HG03342 (cell line): ENCODE results near the gene RBM33.
A peak's percentile ranks its signal among the peaks of the same experiment; 100 is the strongest.

Source experiments
- ATAC-seq: cut with Tn5 transposase; IDR thresholded peaks from one replicate; pipeline ENCODE4 v1.9.1; 2021; ENCODE audit warnings: mild to moderate bottlenecking, moderate library complexity; ENCODE audit not compliant: unreplicated experiment

The RBM33 gene

GRCh38 chr7:155792315-155792960, 148.0 kb downstream of the RBM33 start:
- ATAC-seq: no peak

- no peak for ATAC-seq
Observed at GRCh38 chr7:155792999-155793560, 148.6 kb downstream of the RBM33 start.

- no peak for ATAC-seq
Observed at GRCh38 chr7:155793720-155794119, 149.3 kb downstream of the RBM33 start.

GRCh38 chr7:155794196-155794595, 149.7 kb downstream of the RBM33 start:
- no peak for ATAC-seq

- ATAC-seq: no peak
Observed at GRCh38 chr7:155795401-155795800, 150.9 kb downstream of the RBM33 start.

- no peak for ATAC-seq
Observed at GRCh38 chr7:155795951-155796350, 151.5 kb downstream of the RBM33 start.

- ATAC-seq: peak; percentile 72
Observed at GRCh38 chr7:155796381-155797261, 152.2 kb downstream of the RBM33 start.

- ATAC-seq: peak; percentile 20
Observed at GRCh38 chr7:155797262-155798250, 153.1 kb downstream of the RBM33 start.

- ATAC-seq: no peak
Observed at GRCh38 chr7:155798673-155799439, 154.4 kb downstream of the RBM33 start.

- ATAC-seq: no peak
Observed at GRCh38 chr7:155799514-155799913, 155.1 kb downstream of the RBM33 start.

GRCh38 chr7:155800301-155800700, 155.8 kb downstream of the RBM33 start:
- no peak for ATAC-seq

- ATAC-seq: no peak
Observed at GRCh38 chr7:155800741-155801267, 156.3 kb downstream of the RBM33 start.

- no peak for ATAC-seq
Observed at GRCh38 chr7:155802291-155802690, 157.8 kb downstream of the RBM33 start.

- ATAC-seq: no peak
Observed at GRCh38 chr7:155802906-155803417, 158.5 kb downstream of the RBM33 start.

- ATAC-seq: no peak
Observed at GRCh38 chr7:155803418-155804376, 159.2 kb downstream of the RBM33 start.

- no peak for ATAC-seq
Observed at GRCh38 chr7:155804431-155804831, 160.0 kb downstream of the RBM33 start.

- no peak for ATAC-seq
Observed at GRCh38 chr7:155804897-155805825, 160.7 kb downstream of the RBM33 start.

- ATAC-seq: no peak
Observed at GRCh38 chr7:155805826-155806095, 161.3 kb downstream of the RBM33 start.
